HepG2 (cell line): ENCODE measurements around the gene STEAP3. TPM values are rescaled to one million over a fixed set of nuclear protein-coding genes. Genes with fewer than 3 reads are reported as not detected.

Experiments
- AHDC1 ChIP-seq: sonication (generic); formaldehyde crosslinking; IDR thresholded peaks from 2 replicates; pipeline ENCODE4 v1.5.1; 2020; ENCODE audit warnings: mild to moderate bottlenecking, missing genetic modification reagents, borderline replicate concordance
- CENPBD1 ChIP-seq: sonication (generic); formaldehyde crosslinking; IDR thresholded peaks from 2 replicates; pipeline ENCODE4 v1.8.0; 2022; ENCODE audit warnings: missing genetic modification reagents, low read depth, mild to moderate bottlenecking, borderline replicate concordance
- FOXC1 ChIP-seq: sonication (generic); formaldehyde crosslinking; IDR thresholded peaks from 2 replicates; pipeline ENCODE4 v1.8.0; 2022; ENCODE audit warnings: mild to moderate bottlenecking, missing genetic modification reagents, borderline replicate concordance
- FOXO1 ChIP-seq: sonication (generic); formaldehyde crosslinking; IDR thresholded peaks from 2 replicates; pipeline ENCODE4 v1.4.0; 2020; ENCODE audit warnings: missing genetic modification reagents
- HNF4G ChIP-seq, 2 experiments: sonication (generic) in 1 of 2; formaldehyde crosslinking in 1 of 2; IDR thresholded peaks; 2 replicates each; pipeline versions ENCODE4 v1.4.0 to v1.6.1; 2011 to 2020; ENCODE audit warnings: borderline replicate concordance in 2 of 2, low read depth in 2 of 2, mild to moderate bottlenecking in 2 of 2, low read length in 1 of 2, missing genetic modification reagents in 1 of 2, moderate library complexity in 1 of 2
- NFATC3 ChIP-seq: sonication (generic); formaldehyde crosslinking; IDR thresholded peaks from 2 replicates; pipeline ENCODE4 v1.5.1; 2020; ENCODE audit warnings: mild to moderate bottlenecking, missing genetic modification reagents
- PAX8 ChIP-seq: sonication (generic); formaldehyde crosslinking; IDR thresholded peaks from 2 replicates; pipeline ENCODE4 v1.8.0; 2022; ENCODE audit warnings: mild to moderate bottlenecking, missing genetic modification reagents, borderline replicate concordance
- REPIN1 ChIP-seq: sonication (generic); formaldehyde crosslinking; IDR thresholded peaks from 2 replicates; pipeline ENCODE4 v1.8.0; 2022; ENCODE audit warnings: missing genetic modification reagents, low read depth, mild to moderate bottlenecking, borderline replicate concordance
- SP5 ChIP-seq: IDR thresholded peaks from 2 replicates; pipeline ENCODE4 v1.6.1; 2016; ENCODE audit warnings: low read depth, borderline replicate concordance
- ZNF572 ChIP-seq: sonication (generic); formaldehyde crosslinking; IDR thresholded peaks from 2 replicates; pipeline ENCODE4 v1.5.1; 2020; ENCODE audit warnings: mild to moderate bottlenecking, missing genetic modification reagents
- ZNF670 ChIP-seq: sonication (generic); formaldehyde crosslinking; IDR thresholded peaks from 2 replicates; pipeline ENCODE4 v1.8.0; 2022; ENCODE audit warnings: mild to moderate bottlenecking, missing genetic modification reagents, borderline replicate concordance
- polyA plus RNA-seq, 8 experiments: library from polyadenylated mRNA; depleted of rRNA in 3 of 8; stranded (reverse) in 7 of 8; unstranded in 1 of 8; fragments of >200 nt; fragmentation: Illumina TruSeq in 4 of 8; extraction: Trizol in 4 of 8; gene quantifications; 2 replicates each; pipeline versions ENCODE4 v1.2.1 to v1.2.3, GENCODE V29; 2011 to 2016; ENCODE audit warnings: low read depth in 4 of 8, missing spikeins in 1 of 8, mixed read lengths in 1 of 8; ENCODE audit not compliant: insufficient read depth in 1 of 8
- total RNA-seq, 5 experiments: library from RNA; depleted of rRNA; stranded (reverse); fragments of >200 nt; fragmentation: Illumina TruSeq; extraction: Trizol; gene quantifications; 2 replicates each; pipeline ENCODE4 v1.2.3, GENCODE V29; 2016; ENCODE audit warnings: low read depth in 1 of 5
- TF ChIP-seq, protein P1 (sequence below): sonication (generic); formaldehyde crosslinking; IDR thresholded peaks from 2 replicates; pipeline ENCODE4 v1.8.0; 2022; ENCODE audit warnings: mild to moderate bottlenecking, missing genetic modification reagents, moderate library complexity
- TF ChIP-seq, protein P2 (sequence below): sonication (generic); formaldehyde crosslinking; IDR thresholded peaks from 2 replicates; pipeline ENCODE4 v1.4.0; 2020; ENCODE audit warnings: missing genetic modification reagents
- TF ChIP-seq, protein P3 (sequence below): sonication (generic); formaldehyde crosslinking; IDR thresholded peaks from 2 replicates; pipeline ENCODE4 v1.4.0; 2020; ENCODE audit warnings: low read depth, missing genetic modification reagents

Gene STEAP3
- total and polyA plus RNA-seq, 2 of the 13 experiments (the other 11 are each of a cell fraction or from before 2014, with no cell fraction given) = 7.3 to 21.1 TPM

GRCh38 chr2:119223521-119224390 is at the start of gene STEAP3 (continued):
- peak; percentile 89; the same call in 1 of the 2 replicates for TF ChIP-seq PAX8 (CRISPR knock-in tag)
- 0 out of 2 replicates have a peak, but pooled peaks have one; percentile 56 for TF ChIP-seq NFATC3
- no peak; the same call in 1 of the 2 replicates for TF ChIP-seq FOXO1
- TF ChIP-seq, protein P1, sequence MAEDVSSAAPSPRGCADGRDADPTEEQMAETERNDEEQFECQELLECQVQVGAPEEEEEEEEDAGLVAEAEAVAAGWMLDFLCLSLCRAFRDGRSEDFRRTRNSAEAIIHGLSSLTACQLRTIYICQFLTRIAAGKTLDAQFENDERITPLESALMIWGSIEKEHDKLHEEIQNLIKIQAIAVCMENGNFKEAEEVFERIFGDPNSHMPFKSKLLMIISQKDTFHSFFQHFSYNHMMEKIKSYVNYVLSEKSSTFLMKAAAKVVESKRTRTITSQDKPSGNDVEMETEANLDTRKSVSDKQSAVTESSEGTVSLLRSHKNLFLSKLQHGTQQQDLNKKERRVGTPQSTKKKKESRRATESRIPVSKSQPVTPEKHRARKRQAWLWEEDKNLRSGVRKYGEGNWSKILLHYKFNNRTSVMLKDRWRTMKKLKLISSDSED = no peak
- no peak for TF ChIP-seq SP5 (CRISPR knock-in tag)
- no peak for TF ChIP-seq CENPBD1 (CRISPR knock-in tag)
- TF ChIP-seq ZNF572 (CRISPR knock-in tag) = peak; percentile 77; the same call in 1 of the 2 replicates
- TF ChIP-seq HNF4G (IDR thresholded peaks at IDR 0.05; ENCODE audit: borderline replicate concordance, low read depth, low read length) = no peak
- no peak for TF ChIP-seq HNF4G (CRISPR knock-in tag; IDR thresholded peaks at IDR 0.05; ENCODE audit: borderline replicate concordance, low read depth)
- 0 out of 2 replicates have a peak, but pooled peaks have one; percentile 5 for TF ChIP-seq FOXC1 (CRISPR knock-in tag)
- TF ChIP-seq AHDC1 = no peak; the same call in 1 of the 2 replicates
- TF ChIP-seq, protein P2, sequence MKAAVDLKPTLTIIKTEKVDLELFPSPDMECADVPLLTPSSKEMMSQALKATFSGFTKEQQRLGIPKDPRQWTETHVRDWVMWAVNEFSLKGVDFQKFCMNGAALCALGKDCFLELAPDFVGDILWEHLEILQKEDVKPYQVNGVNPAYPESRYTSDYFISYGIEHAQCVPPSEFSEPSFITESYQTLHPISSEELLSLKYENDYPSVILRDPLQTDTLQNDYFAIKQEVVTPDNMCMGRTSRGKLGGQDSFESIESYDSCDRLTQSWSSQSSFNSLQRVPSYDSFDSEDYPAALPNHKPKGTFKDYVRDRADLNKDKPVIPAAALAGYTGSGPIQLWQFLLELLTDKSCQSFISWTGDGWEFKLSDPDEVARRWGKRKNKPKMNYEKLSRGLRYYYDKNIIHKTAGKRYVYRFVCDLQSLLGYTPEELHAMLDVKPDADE (CRISPR knock-in tag) = no peak
- 0 out of 2 replicates have a peak, but pooled peaks have one; percentile 23 for TF ChIP-seq ZNF670
- TF ChIP-seq REPIN1 (CRISPR knock-in tag) = peak; percentile 73
- TF ChIP-seq, protein P3, sequence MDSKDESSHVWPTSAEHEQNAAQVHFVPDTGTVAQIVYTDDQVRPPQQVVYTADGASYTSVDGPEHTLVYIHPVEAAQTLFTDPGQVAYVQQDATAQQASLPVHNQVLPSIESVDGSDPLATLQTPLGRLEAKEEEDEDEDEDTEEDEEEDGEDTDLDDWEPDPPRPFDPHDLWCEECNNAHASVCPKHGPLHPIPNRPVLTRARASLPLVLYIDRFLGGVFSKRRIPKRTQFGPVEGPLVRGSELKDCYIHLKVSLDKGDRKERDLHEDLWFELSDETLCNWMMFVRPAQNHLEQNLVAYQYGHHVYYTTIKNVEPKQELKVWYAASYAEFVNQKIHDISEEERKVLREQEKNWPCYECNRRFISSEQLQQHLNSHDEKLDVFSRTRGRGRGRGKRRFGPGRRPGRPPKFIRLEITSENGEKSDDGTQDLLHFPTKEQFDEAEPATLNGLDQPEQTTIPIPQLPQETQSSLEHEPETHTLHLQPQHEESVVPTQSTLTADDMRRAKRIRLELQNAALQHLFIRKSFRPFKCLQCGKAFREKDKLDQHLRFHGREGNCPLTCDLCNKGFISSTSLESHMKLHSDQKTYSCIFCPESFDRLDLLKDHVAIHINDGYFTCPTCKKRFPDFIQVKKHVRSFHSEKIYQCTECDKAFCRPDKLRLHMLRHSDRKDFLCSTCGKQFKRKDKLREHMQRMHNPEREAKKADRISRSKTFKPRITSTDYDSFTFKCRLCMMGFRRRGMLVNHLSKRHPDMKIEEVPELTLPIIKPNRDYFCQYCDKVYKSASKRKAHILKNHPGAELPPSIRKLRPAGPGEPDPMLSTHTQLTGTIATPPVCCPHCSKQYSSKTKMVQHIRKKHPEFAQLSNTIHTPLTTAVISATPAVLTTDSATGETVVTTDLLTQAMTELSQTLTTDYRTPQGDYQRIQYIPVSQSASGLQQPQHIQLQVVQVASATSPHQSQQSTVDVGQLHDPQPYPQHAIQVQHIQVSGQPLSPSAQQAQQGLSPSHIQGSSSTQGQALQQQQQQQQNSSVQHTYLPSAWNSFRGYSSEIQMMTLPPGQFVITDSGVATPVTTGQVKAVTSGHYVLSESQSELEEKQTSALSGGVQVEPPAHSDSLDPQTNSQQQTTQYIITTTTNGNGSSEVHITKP (CRISPR knock-in tag) = 0 out of 2 replicates have a peak, but pooled peaks have one; percentile 40
